ENCODE data around the gene SET. TPM values are rescaled to one million over a fixed set of nuclear protein-coding genes. Genes with fewer than 3 reads are reported as not detected.
A peak's percentile ranks its signal among the peaks of the same experiment; 100 is the strongest.
"Not testable (repeated sequence)": the region's sequence is repeated elsewhere in the genome, so short reads cannot be mapped to it uniquely, and the experiment has no call there.

Gene SET
- total RNA-seq (2014; rRNA removed; shearing (Covaris generic)), result 403 and 420 TPM in 2 replicates

DNA sequence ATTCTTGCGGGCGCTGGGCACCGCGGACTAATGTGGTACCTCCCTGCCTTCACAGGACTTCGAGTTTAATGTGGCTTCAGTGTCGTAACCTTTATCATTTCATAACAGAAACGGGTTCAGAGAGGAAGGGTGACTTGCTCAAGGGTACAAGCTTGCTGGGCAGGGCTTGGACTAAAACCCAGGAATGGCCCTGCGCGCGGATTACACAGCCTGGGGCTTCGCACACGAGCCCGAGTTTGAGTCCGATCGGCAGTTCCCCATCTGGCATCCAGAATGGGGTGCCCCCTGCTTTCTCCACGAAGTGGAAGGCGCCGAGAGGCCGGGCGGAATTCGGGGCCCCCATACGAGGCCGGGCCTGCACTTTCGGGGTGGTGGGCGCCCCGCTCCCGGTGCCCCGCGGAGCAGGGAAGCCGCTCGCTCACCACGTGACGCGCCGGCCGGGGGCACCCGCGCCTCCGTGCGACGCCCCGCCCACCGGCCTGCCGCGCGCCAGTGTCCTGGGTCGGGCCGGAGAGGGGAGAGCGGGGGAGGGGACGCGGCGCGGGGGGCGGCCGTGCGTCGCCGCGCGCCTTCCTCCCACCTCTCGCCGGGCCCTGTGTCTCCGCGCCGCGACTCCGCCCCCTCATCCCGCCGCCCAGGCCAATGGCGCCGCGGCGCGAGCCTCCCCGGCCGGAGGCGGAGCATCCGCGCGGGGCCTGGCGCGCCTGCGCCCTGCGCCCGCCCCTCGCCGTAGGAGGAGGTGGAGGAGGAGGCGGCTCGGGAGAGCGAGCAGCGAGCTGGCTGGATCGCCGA, at the start of gene SET:
SET (plus strand) TSS at position 722 of the 792 bp plus-strand sequence. CDS start 361 bp downstream, outside the sequence.
- peak; percentile 91 for DNase-seq (ENCODE audit: low spot score)

- DNase-seq (ENCODE audit: low spot score), result no peak
These were observed 48.4 kb upstream of the SET start for GRCh38 chr9:128640603-128641002.

DNA sequence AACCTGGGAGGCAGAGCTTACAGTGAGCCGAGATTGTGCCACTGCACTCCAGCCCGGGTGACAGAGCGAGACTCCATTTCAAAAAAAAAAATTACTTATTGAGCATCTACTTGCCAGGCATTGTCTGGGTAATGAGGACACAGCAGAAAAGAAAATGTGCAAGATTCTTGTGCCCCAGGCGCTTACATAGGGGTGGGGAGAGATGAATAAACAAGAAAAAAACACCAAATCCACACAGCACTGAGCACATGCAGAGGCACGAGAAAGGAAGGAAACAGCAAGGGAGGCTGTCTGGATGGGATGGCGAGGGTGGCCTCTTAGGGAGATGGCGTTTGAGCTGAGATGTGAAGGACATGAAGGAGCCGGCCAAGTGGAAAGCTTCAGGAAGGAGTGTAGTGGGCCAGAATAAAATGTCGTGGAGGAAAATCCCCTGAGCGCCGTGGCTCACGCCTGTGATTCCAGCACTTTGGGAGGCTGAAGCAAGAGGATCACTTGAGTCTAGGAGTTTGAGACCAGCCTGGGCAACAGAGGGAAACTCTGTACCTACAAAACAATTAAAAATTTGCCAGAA, 46.3 kb upstream of the SET start:
- no peak for DNase-seq (ENCODE audit: low spot score)

GRCh38 chr9:128643519-128644300, 45.3 kb upstream of the SET start:
- DNase-seq (ENCODE audit: low spot score), result peak; percentile 53

- peak; percentile 47 for DNase-seq (ENCODE audit: low spot score)
These were observed 40.8 kb upstream of the SET start for GRCh38 chr9:128648206-128648605.

DNA sequence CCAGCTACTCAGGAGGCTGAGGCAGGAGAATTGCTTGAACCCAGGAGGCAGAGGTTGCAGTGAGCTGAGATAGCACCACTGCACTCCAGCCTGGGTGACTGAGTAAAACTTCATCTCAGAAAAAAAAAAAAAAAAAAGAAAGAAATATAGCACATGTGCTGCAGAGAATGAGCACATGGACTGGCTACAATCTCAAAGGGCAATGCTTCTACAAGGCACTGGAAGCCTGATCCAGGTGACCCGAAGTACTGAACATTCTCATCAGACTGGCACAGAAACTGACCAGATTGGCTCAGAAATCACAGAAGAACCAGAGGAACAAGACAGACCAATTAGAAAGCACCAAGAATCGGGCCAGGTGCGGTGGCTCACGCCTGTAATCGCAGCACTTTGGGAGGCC, 37.2 kb upstream of the SET start:
- no peak for DNase-seq (ENCODE audit: low spot score)

DNA sequence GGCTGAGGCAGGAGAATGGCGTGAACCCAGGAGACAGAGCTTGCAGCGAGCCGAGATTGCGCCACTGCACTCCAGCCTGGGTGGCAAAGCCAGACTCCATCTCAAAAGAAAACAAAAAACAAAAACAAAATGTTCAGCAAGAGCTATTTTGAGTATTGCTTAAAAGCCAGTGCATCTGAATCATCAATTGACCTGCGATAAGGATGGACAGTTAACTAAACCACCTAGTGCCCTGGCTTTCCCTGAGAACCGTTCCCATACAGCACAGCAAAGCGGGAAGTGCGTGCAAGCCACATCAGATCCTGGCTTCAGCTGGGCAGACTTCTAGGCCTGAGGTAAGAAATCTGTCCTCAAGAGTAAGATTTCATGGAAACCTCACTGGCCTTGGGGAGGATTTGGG, 35.1 kb upstream of the SET start:
- DNase-seq (ENCODE audit: low spot score), result no peak

GRCh38 chr9:128654481-128654880, 34.5 kb upstream of the SET start:
- no peak for DNase-seq (ENCODE audit: low spot score)

- DNase-seq (ENCODE audit: low spot score), result peak; percentile 94
These were observed 32.3 kb upstream of the SET start, which contains the start of gene DYNC2I2 for GRCh38 chr9:128656416-128657343. DYNC2I2 (minus strand) TSS chr9:128656847; CDS start chr9:128656726, 121 bp downstream.

GRCh38 chr9:128657344-128657704, 31.7 kb upstream of the SET start:
- no peak for DNase-seq (ENCODE audit: low spot score)

DNA sequence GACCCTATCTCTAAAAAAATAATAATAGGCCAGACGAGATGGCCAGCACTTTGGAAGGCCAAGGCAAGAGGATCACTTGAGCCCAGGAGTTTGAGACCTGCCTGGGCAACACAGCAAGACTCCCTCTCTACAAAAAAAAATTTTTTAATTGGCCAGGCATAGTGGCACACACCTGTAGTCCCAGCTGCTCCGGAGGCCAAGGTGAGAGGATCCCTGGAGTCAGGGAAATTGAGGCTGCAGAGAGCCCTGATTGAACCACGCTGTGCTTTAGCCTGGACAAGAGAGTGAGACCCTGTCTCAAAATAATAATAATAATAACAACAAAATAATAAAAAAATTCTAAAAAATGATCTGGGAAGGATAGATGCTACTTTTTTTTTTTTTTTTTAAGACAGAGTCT, 31.2 kb upstream of the SET start:
- no peak for DNase-seq (ENCODE audit: low spot score)

DNA sequence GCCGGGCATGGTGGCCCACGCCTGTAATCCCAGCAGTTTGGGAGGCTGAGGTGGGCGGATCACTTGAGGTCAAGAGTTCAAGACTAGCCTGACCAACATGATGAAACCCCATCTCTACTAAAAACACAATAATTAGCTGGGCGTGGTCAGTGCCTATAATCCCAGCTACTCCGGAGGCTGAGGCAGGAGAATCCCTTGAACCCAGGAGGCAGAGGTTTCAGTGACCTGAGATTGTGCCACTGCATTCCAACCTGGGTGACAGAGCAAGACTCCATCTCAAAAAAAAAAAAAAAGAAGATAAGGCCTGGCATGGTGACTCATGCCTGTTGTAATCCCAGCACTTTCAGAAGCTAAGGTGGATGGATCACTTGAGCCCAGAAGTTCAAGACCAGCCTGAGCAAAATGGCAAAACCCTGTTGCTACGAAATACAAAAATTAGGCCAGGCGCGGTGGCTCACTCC, 22.5 kb upstream of the SET start:
- not testable (repeated sequence) for DNase-seq (ENCODE audit: low spot score)

- no peak for DNase-seq (ENCODE audit: low spot score)
These were observed 19.2 kb upstream of the SET start for GRCh38 chr9:128669786-128670185.

- DNase-seq (ENCODE audit: low spot score), result no peak
These were observed 13.6 kb upstream of the SET start for GRCh38 chr9:128675382-128675781.

DNA sequence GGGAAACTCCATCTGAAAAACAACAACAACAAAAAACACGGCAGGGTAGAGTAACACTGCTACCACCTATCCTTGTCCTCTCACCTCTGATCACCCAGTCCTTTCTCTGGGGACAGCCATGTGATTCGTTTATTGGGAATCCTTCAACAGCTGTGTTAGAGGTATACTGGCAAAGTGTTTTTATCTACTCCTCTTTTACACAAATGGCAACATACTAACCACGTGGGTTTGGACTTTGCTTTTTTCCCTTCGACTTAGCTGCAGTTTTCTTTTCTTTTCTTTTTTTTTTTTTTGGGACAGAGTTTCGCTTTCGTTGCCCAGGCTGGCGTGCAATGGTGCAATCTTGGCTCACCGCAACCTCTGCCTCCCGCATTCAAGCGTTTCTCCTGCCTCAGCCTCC, 11.2 kb upstream of the SET start:
- no peak for DNase-seq (ENCODE audit: low spot score)

GRCh38 chr9:128683340-128684064, 5.5 kb upstream of the SET start:
- peak; percentile 72 for DNase-seq (ENCODE audit: low spot score)

DNA sequence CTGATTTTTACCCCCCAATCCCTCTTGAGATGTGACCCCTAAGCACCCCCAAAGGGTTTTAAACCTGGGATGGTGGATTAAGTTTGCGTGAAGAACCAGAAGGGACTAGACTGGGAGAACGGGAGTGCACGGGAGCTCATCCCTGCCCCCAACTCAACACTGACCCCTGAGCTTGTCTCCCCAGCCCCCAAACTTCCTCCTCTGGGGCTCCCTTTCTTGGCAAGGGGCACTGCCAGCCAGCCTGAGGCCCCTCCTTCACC, 5.0 kb upstream of the SET start:
- no peak for DNase-seq (ENCODE audit: low spot score)

GRCh38 chr9:128684325-128685199, 4.5 kb upstream of the SET start:
- peak; percentile 92 for DNase-seq (ENCODE audit: low spot score)

GRCh38 chr9:128685636-128686489, 3.2 kb upstream of the SET start:
- no peak for DNase-seq (ENCODE audit: low spot score)
